ENCODE results near the gene DTHD1. TPM values are rescaled to one million over a fixed set of nuclear protein-coding genes. Genes with fewer than 3 reads are reported as not detected.

DTHD1 gene
- total RNA-seq, 1 experiment from 2014 or later: not detected

DNA sequence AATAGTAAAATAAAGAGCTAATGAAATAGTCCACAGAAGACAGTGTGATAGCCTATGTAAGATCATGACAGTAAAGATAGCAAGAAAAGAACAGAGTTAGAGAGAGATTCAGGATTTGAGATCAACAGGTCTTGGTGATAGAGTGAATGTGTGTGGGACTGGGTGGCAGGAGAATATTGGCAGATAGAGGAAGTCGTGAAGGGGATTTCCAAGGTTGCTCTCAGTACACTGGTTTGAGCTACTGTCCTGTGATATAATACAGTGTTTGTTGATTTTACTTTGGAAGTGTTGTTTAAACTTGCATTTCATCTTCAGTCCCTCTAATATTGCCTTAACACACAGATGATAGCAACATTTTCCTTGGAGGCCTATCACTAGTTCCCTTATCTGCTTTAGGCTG lies 44.1 kb downstream of the DTHD1 start:
- Histone ChIP-seq H3K79me2 (ENCODE audit: low read length) (no peaks in the 10 kb centered on the region), H4K20me1 (ENCODE audit: insufficient read depth, low read depth, low read length) (no peaks in the 10 kb centered on the region), H2AFZ (ENCODE audit: low read length) (no peak overlapping the region), H3K4me1 (ENCODE audit: low read length) (no peaks in the 10 kb centered on the region), H3K36me3 (ENCODE audit: insufficient read depth, low read length) (no peaks in the 10 kb centered on the region), H3K9me2 (replicated peaks; ENCODE audit: insufficient read depth, low read length) (no peaks in the 10 kb centered on the region), H3K4me3 (ENCODE audit: low read length) (no peak overlapping the region), H3K27me3 (ENCODE audit: low read length) (no peaks in the 10 kb centered on the region), H3K27ac (ENCODE audit: low read length) (no peak overlapping the region), H3K9ac (ENCODE audit: low read length) (no peak overlapping the region), H3K9me3 (ENCODE audit: low read length) (no peaks in the 10 kb centered on the region), H3K4me2 (ENCODE audit: low read depth, low read length, poor library complexity, severe bottlenecking) (no peak overlapping the region)
- DNase-seq: no peak

- no peak for DNase-seq
- H2AFZ ChIP-seq (ENCODE audit: low read length): no peak overlapping the region
- no peak overlapping the region for H3K27ac ChIP-seq (ENCODE audit: low read length)
- H3K9ac ChIP-seq (ENCODE audit: low read length): no peak overlapping the region
- no peaks in the 10 kb centered on the region for H3K4me1 ChIP-seq (ENCODE audit: low read length)
- H3K36me3 ChIP-seq (ENCODE audit: insufficient read depth, low read length): no peaks in the 10 kb centered on the region
- no peak overlapping the region for H3K4me3 ChIP-seq (ENCODE audit: low read length)
- H3K27me3 ChIP-seq (ENCODE audit: low read length): no peaks in the 10 kb centered on the region
- no peak overlapping the region for H3K4me2 ChIP-seq (ENCODE audit: low read depth, low read length, poor library complexity, severe bottlenecking)
- H3K79me2 ChIP-seq (ENCODE audit: low read length): no peaks in the 10 kb centered on the region
- H4K20me1 ChIP-seq (ENCODE audit: insufficient read depth, low read depth, low read length): no peaks in the 10 kb centered on the region
- no peaks in the 10 kb centered on the region for H3K9me3 ChIP-seq (ENCODE audit: low read length)
- H3K9me2 ChIP-seq (replicated peaks; ENCODE audit: insufficient read depth, low read length): no peaks in the 10 kb centered on the region
Observed at GRCh38 chr4:36325926-36326325, 44.5 kb downstream of the DTHD1 start.

DNA sequence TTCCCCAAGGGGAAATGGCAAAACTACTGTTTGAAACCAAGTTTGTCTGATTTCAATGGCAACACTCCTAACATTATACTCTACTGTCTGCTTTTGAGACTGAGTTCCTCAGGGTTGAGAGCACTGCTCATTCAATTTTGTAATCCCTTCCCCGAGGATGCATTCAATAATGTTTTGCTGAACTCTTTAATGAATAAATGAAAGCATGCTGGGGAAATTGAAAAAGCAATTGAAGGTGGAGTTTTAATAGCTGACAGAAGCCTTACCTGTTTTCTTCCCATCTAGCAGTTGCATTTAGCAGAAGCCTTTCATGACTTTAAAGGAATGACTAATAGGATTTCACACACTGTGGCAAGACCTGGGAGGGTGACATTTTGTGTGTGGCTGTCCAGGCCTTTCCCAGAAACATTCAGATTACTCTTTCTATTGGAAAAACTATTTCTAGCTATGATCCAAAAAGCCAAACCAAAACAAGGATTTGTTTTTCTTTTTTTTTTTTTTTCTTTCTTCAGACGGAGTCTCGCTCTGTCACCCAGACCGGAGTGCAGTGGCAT lies 45.1 kb downstream of the DTHD1 start:
- Histone ChIP-seq H3K9me3 (ENCODE audit: low read length) (no peaks in the 10 kb centered on the region), H3K36me3 (ENCODE audit: insufficient read depth, low read length) (no peaks in the 10 kb centered on the region), H3K27ac (ENCODE audit: low read length) (no peak overlapping the region), H2AFZ (ENCODE audit: low read length) (no peak overlapping the region), H3K9ac (ENCODE audit: low read length) (no peak overlapping the region), H3K4me3 (ENCODE audit: low read length) (no peak overlapping the region), H3K9me2 (replicated peaks; ENCODE audit: insufficient read depth, low read length) (no peaks in the 10 kb centered on the region), H3K4me2 (ENCODE audit: low read depth, low read length, poor library complexity, severe bottlenecking) (no peak overlapping the region), H3K4me1 (ENCODE audit: low read length) (no peaks in the 10 kb centered on the region), H4K20me1 (ENCODE audit: insufficient read depth, low read depth, low read length) (no peaks in the 10 kb centered on the region), H3K27me3 (ENCODE audit: low read length) (no peaks in the 10 kb centered on the region), H3K79me2 (ENCODE audit: low read length) (no peaks in the 10 kb centered on the region)
- no peak for DNase-seq

DNA sequence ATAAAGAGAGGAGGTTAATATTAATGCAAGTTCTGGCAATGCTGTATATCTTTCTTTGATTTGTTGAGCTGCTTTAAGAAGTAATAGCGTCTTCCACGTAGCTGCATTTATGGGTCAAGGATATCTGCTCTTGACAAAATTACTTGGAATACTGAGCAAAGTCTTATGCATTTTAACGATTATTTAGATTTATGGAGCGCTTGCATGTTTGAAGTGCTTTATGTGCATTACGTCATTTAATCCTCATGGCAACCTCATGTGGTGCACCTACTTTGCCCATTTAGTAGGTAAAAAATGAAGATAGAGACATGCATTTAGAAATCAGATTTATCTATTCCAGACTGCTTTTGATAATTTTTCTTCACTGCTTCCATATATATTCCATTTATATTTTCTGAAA lies 46.0 kb downstream of the DTHD1 start:
- Histone ChIP-seq H3K4me1 (ENCODE audit: low read length) (no peaks in the 10 kb centered on the region), H3K79me2 (ENCODE audit: low read length) (no peaks in the 10 kb centered on the region), H3K27ac (ENCODE audit: low read length) (no peak overlapping the region), H3K4me2 (ENCODE audit: low read depth, low read length, poor library complexity, severe bottlenecking) (no peak overlapping the region), H3K36me3 (ENCODE audit: insufficient read depth, low read length) (no peaks in the 10 kb centered on the region), H3K27me3 (ENCODE audit: low read length) (no peaks in the 10 kb centered on the region), H4K20me1 (ENCODE audit: insufficient read depth, low read depth, low read length) (no peaks in the 10 kb centered on the region), H3K9ac (ENCODE audit: low read length) (no peak overlapping the region), H3K4me3 (ENCODE audit: low read length) (no peak overlapping the region), H2AFZ (ENCODE audit: low read length) (no peak overlapping the region), H3K9me3 (ENCODE audit: low read length) (no peaks in the 10 kb centered on the region), H3K9me2 (replicated peaks; ENCODE audit: insufficient read depth, low read length) (no peaks in the 10 kb centered on the region)
- DNase-seq: no peak

GRCh38 chr4:36328130-36328529 lies 46.7 kb downstream of the DTHD1 start:
- no peaks in the 10 kb centered on the region for H3K4me1 ChIP-seq (ENCODE audit: low read length)
- H3K9me2 ChIP-seq (replicated peaks; ENCODE audit: insufficient read depth, low read length): no peaks in the 10 kb centered on the region
- no peak overlapping the region for H3K4me3 ChIP-seq (ENCODE audit: low read length)
- no peak overlapping the region for H3K4me2 ChIP-seq (ENCODE audit: low read depth, low read length, poor library complexity, severe bottlenecking)
- H3K9me3 ChIP-seq (ENCODE audit: low read length): no peaks in the 10 kb centered on the region
- H3K79me2 ChIP-seq (ENCODE audit: low read length): no peaks in the 10 kb centered on the region
- H3K27me3 ChIP-seq (ENCODE audit: low read length): no peaks in the 10 kb centered on the region
- no peaks in the 10 kb centered on the region for H3K36me3 ChIP-seq (ENCODE audit: insufficient read depth, low read length)
- no peak for DNase-seq
- no peak overlapping the region for H3K27ac ChIP-seq (ENCODE audit: low read length)
- H3K9ac ChIP-seq (ENCODE audit: low read length): no peak overlapping the region
- H2AFZ ChIP-seq (ENCODE audit: low read length): no peak overlapping the region
- H4K20me1 ChIP-seq (ENCODE audit: insufficient read depth, low read depth, low read length): no peaks in the 10 kb centered on the region

GRCh38 chr4:36329228-36329627 lies 47.8 kb downstream of the DTHD1 start:
- H3K4me1 ChIP-seq (ENCODE audit: low read length): no peaks in the 10 kb centered on the region
- no peak overlapping the region for H3K27ac ChIP-seq (ENCODE audit: low read length)
- H3K9me3 ChIP-seq (ENCODE audit: low read length): no peaks in the 10 kb centered on the region
- no peaks in the 10 kb centered on the region for H3K9me2 ChIP-seq (replicated peaks; ENCODE audit: insufficient read depth, low read length)
- no peak for DNase-seq
- no peak overlapping the region for H3K9ac ChIP-seq (ENCODE audit: low read length)
- H3K27me3 ChIP-seq (ENCODE audit: low read length): no peaks in the 10 kb centered on the region
- H3K4me3 ChIP-seq (ENCODE audit: low read length): no peak overlapping the region
- no peaks in the 10 kb centered on the region for H3K36me3 ChIP-seq (ENCODE audit: insufficient read depth, low read length)
- no peak overlapping the region for H3K4me2 ChIP-seq (ENCODE audit: low read depth, low read length, poor library complexity, severe bottlenecking)
- H2AFZ ChIP-seq (ENCODE audit: low read length): no peak overlapping the region
- no peaks in the 10 kb centered on the region for H3K79me2 ChIP-seq (ENCODE audit: low read length)
- H4K20me1 ChIP-seq (ENCODE audit: insufficient read depth, low read depth, low read length): no peaks in the 10 kb centered on the region

- no peak for DNase-seq
- no peaks in the 10 kb centered on the region for H3K36me3 ChIP-seq (ENCODE audit: insufficient read depth, low read length)
- H4K20me1 ChIP-seq (ENCODE audit: insufficient read depth, low read depth, low read length): no peaks in the 10 kb centered on the region
- no peak overlapping the region for H3K27ac ChIP-seq (ENCODE audit: low read length)
- H3K79me2 ChIP-seq (ENCODE audit: low read length): no peaks in the 10 kb centered on the region
- no peak overlapping the region for H2AFZ ChIP-seq (ENCODE audit: low read length)
- H3K9me2 ChIP-seq (replicated peaks; ENCODE audit: insufficient read depth, low read length): no peaks in the 10 kb centered on the region
- no peak overlapping the region for H3K4me3 ChIP-seq (ENCODE audit: low read length)
- H3K4me2 ChIP-seq (ENCODE audit: low read depth, low read length, poor library complexity, severe bottlenecking): no peak overlapping the region
- no peaks in the 10 kb centered on the region for H3K9me3 ChIP-seq (ENCODE audit: low read length)
- no peak overlapping the region for H3K9ac ChIP-seq (ENCODE audit: low read length)
- H3K27me3 ChIP-seq (ENCODE audit: low read length): no peaks in the 10 kb centered on the region
- H3K4me1 ChIP-seq (ENCODE audit: low read length): no peaks in the 10 kb centered on the region
Observed at GRCh38 chr4:36330796-36331195, 49.4 kb downstream of the DTHD1 start.

DNA sequence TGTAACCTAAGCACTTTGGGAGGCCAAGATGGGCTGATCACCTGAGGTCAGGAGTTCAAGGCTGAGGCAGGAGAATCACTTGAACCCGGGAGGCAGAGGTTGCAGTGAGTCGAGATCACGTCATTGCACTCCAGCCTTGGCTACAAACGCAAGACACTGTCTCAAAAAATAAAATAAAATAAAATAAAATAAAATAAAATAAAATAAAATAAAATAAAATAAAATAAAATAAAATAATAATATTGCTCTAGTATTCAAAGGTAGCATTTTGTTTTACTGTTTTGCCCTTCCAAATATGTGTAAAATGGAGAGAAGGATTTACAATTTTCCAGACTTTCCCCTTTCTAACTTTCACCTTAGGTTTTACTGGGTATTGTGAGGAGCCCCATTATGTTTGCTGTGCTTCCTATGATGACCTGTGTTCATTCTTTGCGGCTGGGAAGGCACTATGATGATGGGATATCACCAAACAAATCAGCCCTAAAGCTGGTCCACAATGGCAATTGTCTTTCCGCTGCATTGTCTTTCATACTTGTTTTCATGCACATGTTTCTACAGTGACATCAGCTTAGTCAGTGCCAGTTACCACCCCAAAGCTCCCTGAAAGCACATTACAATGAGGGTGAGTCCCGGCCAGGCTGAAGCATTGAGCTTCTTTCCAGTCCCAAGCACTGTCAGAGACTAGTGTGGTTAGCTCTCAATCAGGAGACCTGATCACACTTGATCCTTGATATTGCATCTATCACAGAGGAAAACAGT lies 50.8 kb downstream of the DTHD1 start:
- H3K9ac ChIP-seq (ENCODE audit: low read length): no peak overlapping the region

More for the DNA sequence above, 50.8 kb downstream of the DTHD1 start:
- Histone ChIP-seq H3K27ac (ENCODE audit: low read length) (no peak overlapping the region), H3K79me2 (ENCODE audit: low read length) (no peaks in the 10 kb centered on the region), H3K4me2 (ENCODE audit: low read depth, low read length, poor library complexity, severe bottlenecking) (no peak overlapping the region), H3K4me1 (ENCODE audit: low read length) (no peaks in the 10 kb centered on the region), H3K36me3 (ENCODE audit: insufficient read depth, low read length) (no peaks in the 10 kb centered on the region), H3K9me2 (replicated peaks; ENCODE audit: insufficient read depth, low read length) (no peaks in the 10 kb centered on the region), H3K4me3 (ENCODE audit: low read length) (no peak overlapping the region), H2AFZ (ENCODE audit: low read length) (no peak overlapping the region), H4K20me1 (ENCODE audit: insufficient read depth, low read depth, low read length) (no peaks in the 10 kb centered on the region), H3K27me3 (ENCODE audit: low read length) (no peaks in the 10 kb centered on the region), H3K9me3 (ENCODE audit: low read length) (no peaks in the 10 kb centered on the region)
- no peak for DNase-seq
